Uterus (tissue), 4 donors: ENCODE data around the gene PCDHGB5. TPM values are rescaled to one million over a fixed set of nuclear protein-coding genes. Genes with fewer than 3 reads are reported as not detected.
A peak's percentile ranks its signal among the peaks of the same experiment; 100 is the strongest.
"Not testable (repeated sequence)": the region's sequence is repeated elsewhere in the genome, so short reads cannot be mapped to it uniquely, and the experiment has no call there.

Experiments
- DNase-seq, 2 donors: peaks; one replicate each; pipeline ENCODE4 v3.0.0-alpha.2; 2019 to 2020
- H3K27ac ChIP-seq, 2 donors: fragments of 200-600 bp; sonication (generic); 1 replicate in 1 of 2; 2 replicates in 1 of 2; pipeline ENCODE4 v1.5.1; 2016 to 2018
- H3K27me3 ChIP-seq, 2 donors: fragments of 200-600 bp; sonication (generic); one replicate each; pipeline ENCODE4 v1.5.1; 2018 to 2019; ENCODE audit warnings: control low read depth in 1 of 2
- H3K36me3 ChIP-seq, 2 donors: fragments of 200-600 bp; sonication (generic); one replicate each; pipeline ENCODE4 v1.5.1; 2019; ENCODE audit warnings: control low read depth in 1 of 2
- H3K4me1 ChIP-seq, 2 donors: fragments of 200-600 bp; sonication (generic); one replicate each; pipeline ENCODE4 v1.5.1; 2018 to 2019; ENCODE audit warnings: control low read depth in 1 of 2
- H3K4me3 ChIP-seq, 2 donors: fragments of 200-600 bp; sonication (generic); 1 replicate in 1 of 2; 2 replicates in 1 of 2; pipeline ENCODE4 v1.5.1; 2018 to 2019; ENCODE audit warnings: mild to moderate bottlenecking in 1 of 2
- H3K9me3 ChIP-seq, 2 donors: fragments of 200-600 bp; sonication (generic); one replicate each; pipeline ENCODE4 v1.5.1; 2019; ENCODE audit warnings: control low read depth in 1 of 2
- CTCF ChIP-seq, 4 experiments: fragments of 200-600 bp in 2 of 4; fragments of 450-650 bp in 2 of 4; sonication (generic) in 2 of 4; IDR thresholded peaks; one replicate each; pipeline ENCODE4 v1.5.1; 2016 to 2019; ENCODE audit warnings: antibody characterized with exemption in 4 of 4, mild to moderate bottlenecking in 2 of 4, moderate library complexity in 1 of 4
- POLR2A ChIP-seq, 2 donors: fragments of 450-650 bp; IDR thresholded peaks; one replicate each; pipeline ENCODE4 v1.6.1; 2016; ENCODE audit warnings: antibody characterized with exemption in 2 of 2, mild to moderate bottlenecking in 1 of 2, moderate library complexity in 1 of 2
- intact Hi-C: fragments of 100-400 bp; cut with DNase I; formaldehyde crosslinking; loops from one replicate; pipeline ENCODE4 v1.15.1; 2023; ENCODE audit warnings: low total_unique reads
- total RNA-seq, 4 donors: library from RNA; depleted of rRNA in 3 of 4; stranded (reverse); fragments of >200 nt in 3 of 4; gene quantifications; one replicate each; pipeline versions ENCODE4 v1.1.0 to v1.2.4, GENCODE V29; 2014 to 2023
- donor health status: DM: yes; HTN: yes; CAD: no.

Gene PCDHGB5
- total RNA-seq, 4 donors from 2014 or later = 10.0 to 33.6 (median 20.6) TPM

GRCh38 chr5:141371572-141372475 lies 25.9 kb upstream of the PCDHGB5 start:
- Histone ChIP-seq H3K4me3 (no peak overlapping the region), H3K9me3 (peaks cover 5 to 92% of the 10 kb centered on the region in 2 donors), H3K27me3 (no peaks in the 10 kb centered on the region), H3K4me1 (no peaks in the 10 kb centered on the region), H3K27ac (no peak overlapping the region), H3K36me3 (no peaks in the 10 kb centered on the region)
- no peak for TF ChIP-seq CTCF (IDR thresholded peaks at IDR 0.05)
- TF ChIP-seq POLR2A (IDR thresholded peaks at IDR 0.05) = no peak
- intact Hi-C loops = no loop called here
- DNase-seq = no peak

GRCh38 chr5:141373673-141374317 lies 24.0 kb upstream of the PCDHGB5 start, which contains the start of gene PCDHGA6:
PCDHGA6 (plus strand) TSS chr5:141373891; CDS start chr5:141374084, 193 bp downstream.
- Histone ChIP-seq H3K36me3 (no peaks in the 10 kb centered on the region), H3K27me3 (no peaks in the 10 kb centered on the region), H3K9me3 (peaks cover 5 to 96% of the 10 kb centered on the region in 2 donors), H3K27ac (peak within 1 kb of the TSS in 1 of 2 donors; percentile 28), H3K4me3 (peak within 1 kb of the TSS; percentile 11 to 19), H3K4me1 (no peaks in the 10 kb centered on the region)
- DNase-seq = no peak
- no peak for TF ChIP-seq POLR2A (IDR thresholded peaks at IDR 0.05)
- TF ChIP-seq CTCF (IDR thresholded peaks at IDR 0.05) = peak in 3 of 4 experiments; percentile 16 to 31 (median 19)
- intact Hi-C loops = no loop called here

- intact Hi-C loops = no loop called here
- no peak overlapping the region for H3K27ac ChIP-seq
- DNase-seq = no peak
- no peaks in the 10 kb centered on the region for H3K36me3 ChIP-seq
- peaks cover 5 to 93% of the 10 kb centered on the region in 2 donors for H3K9me3 ChIP-seq
- TF ChIP-seq CTCF (IDR thresholded peaks at IDR 0.05) (no peak), POLR2A (IDR thresholded peaks at IDR 0.05) (no peak)
- H3K4me3 ChIP-seq = no peak overlapping the region
- H3K4me1 ChIP-seq = no peaks in the 10 kb centered on the region
- H3K27me3 ChIP-seq = no peaks in the 10 kb centered on the region
These were observed 23.1 kb upstream of the PCDHGB5 start for GRCh38 chr5:141374627-141375026.

GRCh38 chr5:141375444-141376155 lies 22.1 kb upstream of the PCDHGB5 start:
- peaks cover 5 to 91% of the 10 kb centered on the region in 2 donors for H3K9me3 ChIP-seq
- H3K27ac ChIP-seq, DNase-seq, H3K36me3 ChIP-seq, H3K4me3 ChIP-seq, H3K27me3 ChIP-seq, intact Hi-C loops, H3K4me1 ChIP-seq: not testable (repeated sequence)

- no peak within 1 kb of the TSS for H3K27ac ChIP-seq
- no peak for DNase-seq
- H3K27me3 ChIP-seq = no peaks in the 10 kb centered on the region
- no peak within 1 kb of the TSS for H3K4me3 ChIP-seq
- intact Hi-C loops = no loop called here
- H3K4me1 ChIP-seq = no peaks in the 10 kb centered on the region
- H3K9me3 ChIP-seq = peaks cover 0 to 90% of the 10 kb centered on the region in 2 donors
- TF ChIP-seq CTCF (IDR thresholded peaks at IDR 0.05) (no peak), POLR2A (IDR thresholded peaks at IDR 0.05) (no peak)
- no peaks in the 10 kb centered on the region for H3K36me3 ChIP-seq
These were observed 15.1 kb upstream of the PCDHGB5 start, which contains the start of gene PCDHGA7 for GRCh38 chr5:141382469-141383294. PCDHGA7 (plus strand) TSS chr5:141382742; CDS start chr5:141382900, 158 bp downstream.
